SK-N-SH treated with all-trans-retinoic acid at 6 μM for 48 hours (cell line): ENCODE data around the gene EEF2KMT.

Experiments used
- ATAC-seq: fragments of 200-7000 bp; cut with Tn5 transposase; 3 replicates; pipeline ENCODE4 v1.9.1; 2020; ENCODE audit warnings: mild to moderate bottlenecking, moderate library complexity
- ARNTL ChIP-seq: fragments of 450-650 bp; formaldehyde crosslinking; IDR thresholded peaks from 2 replicates; pipeline ENCODE4 v1.5.0; 2020; ENCODE audit warnings: low read depth, mild to moderate bottlenecking, moderate library complexity, borderline replicate concordance
- CREB5 ChIP-seq: fragments of 250-450 bp; sonication (Bioruptor Pico); IDR thresholded peaks from 2 replicates; pipeline ENCODE4 v1.5.1; 2020; ENCODE audit warnings: low read depth, mild to moderate bottlenecking, moderate library complexity
- ZFP30 ChIP-seq: fragments of 450-650 bp; formaldehyde crosslinking; IDR thresholded peaks from 2 replicates; pipeline ENCODE4 v1.5.0; 2022; ENCODE audit warnings: mild to moderate bottlenecking, moderate library complexity

Gene EEF2KMT

GRCh38 chr16:5036228-5037156 lies 61.1 kb downstream of the EEF2KMT start:
- no peak for TF ChIP-seq ZFP30
- no peak for ATAC-seq

GRCh38 chr16:5035909-5036227 lies 61.7 kb downstream of the EEF2KMT start:
- no peak for ATAC-seq
- TF ChIP-seq CREB5 (CRISPR knock-in tag) (no peak), ARNTL (CRISPR knock-in tag) (no peak)
